SK-N-SH (cell line): Measurements from ENCODE around the gene TGIF1. TPM values are rescaled to one million over a fixed set of nuclear protein-coding genes. Genes with fewer than 3 reads are reported as not detected.

ENCODE experiments used
- CTCF ChIA-PET: fragments of 300-600, 350-600 bp; formaldehyde crosslinking; extraction: SDS; loops from one replicate; lab custom pipeline; 2021; lab: Yijun Ruan, JAX
- POLR2A ChIA-PET: fragments of 350-600 bp; sonication (Branson Sonifier 250); formaldehyde crosslinking; extraction: SDS; loops from one replicate; lab custom pipeline; 2020; ENCODE audit warnings: antibody characterized with exemption, inconsistent platforms; lab: Yijun Ruan, JAX
- DNase-seq: peaks from one replicate; pipeline ENCODE4 v3.0.0; 2012
- H2AFZ ChIP-seq: fragments of 200-600 bp; sonication (generic); 2 replicates; pipeline ENCODE4 v1.8.1; 2016; ENCODE audit warnings: antibody characterized with exemption, mild to moderate bottlenecking, low read depth
- H3F3A ChIP-seq: fragments of 200-600 bp; sonication (generic); replicated peaks from 2 replicates; pipeline ENCODE3; 2016; ENCODE audit warnings: antibody characterized with exemption, mild to moderate bottlenecking; ENCODE audit not compliant: insufficient read depth
- H3K27ac ChIP-seq, 2 experiments: fragments of 200-500 bp in 1 of 2; fragments of 200-600 bp in 1 of 2; sonication (Bioruptor generic) in 1 of 2; sonication (generic), shearing (Covaris generic) in 1 of 2; 2 replicates each; pipeline versions ENCODE4 v1.5.1 to v1.6.1; 2014 to 2016; ENCODE audit warnings: low read depth in 2 of 2, inconsistent platforms in 1 of 2, low read length in 1 of 2, mild to moderate bottlenecking in 1 of 2, mixed read lengths in 1 of 2
- H3K27me3 ChIP-seq: fragments of 200-600 bp; sonication (generic), shearing (Covaris generic); 2 replicates; pipeline ENCODE4 v1.6.1; 2016; ENCODE audit warnings: mixed run types; ENCODE audit not compliant: insufficient read depth
- H3K36me3 ChIP-seq, 2 experiments: fragments of 200-500 bp in 1 of 2; fragments of 200-600 bp in 1 of 2; sonication (Bioruptor generic) in 1 of 2; sonication (generic) in 1 of 2; replicated peaks in 1 of 2; 2 replicates each; pipeline versions ENCODE3 to v1.5.1; 2014 to 2016; ENCODE audit warnings: low read length in 1 of 2, mild to moderate bottlenecking in 1 of 2; ENCODE audit not compliant: insufficient read depth in 2 of 2, control insufficient read depth in 1 of 2
- H3K4me1 ChIP-seq, 2 experiments: fragments of 200-500 bp in 1 of 2; fragments of 200-600 bp in 1 of 2; sonication (Bioruptor generic) in 1 of 2; sonication (generic), shearing (Covaris generic) in 1 of 2; 2 replicates each; pipeline versions ENCODE4 v1.5.1 to v1.6.1; 2014 to 2016; ENCODE audit warnings: low read depth in 1 of 2, low read length in 1 of 2, mixed run types in 1 of 2; ENCODE audit not compliant: insufficient read depth in 2 of 2, control insufficient read depth in 1 of 2
- H3K4me2 ChIP-seq: fragments of 200-600 bp; sonication (generic), shearing (Covaris generic); 2 replicates; pipeline ENCODE4 v1.6.1; 2017; ENCODE audit warnings: mixed run types
- H3K4me3 ChIP-seq, 2 experiments: fragments of 200-500 bp in 1 of 2; fragments of 200-600 bp in 1 of 2; sonication (Bioruptor generic) in 1 of 2; sonication (generic), shearing (Covaris generic) in 1 of 2; 2 replicates each; pipeline versions ENCODE4 v1.5.1 to v1.8.1; 2014 to 2016; ENCODE audit warnings: low read depth in 2 of 2, inconsistent platforms in 1 of 2, low read length in 1 of 2, mild to moderate bottlenecking in 1 of 2, mixed read lengths in 1 of 2, moderate library complexity in 1 of 2
- H3K79me2 ChIP-seq: fragments of 200-600 bp; sonication (generic); 2 replicates; pipeline ENCODE4 v1.8.1; 2017; ENCODE audit warnings: mild to moderate bottlenecking; ENCODE audit not compliant: insufficient read depth
- H3K9ac ChIP-seq: fragments of 200-600 bp; sonication (generic); 2 replicates; pipeline ENCODE4 v1.6.1; 2017; ENCODE audit warnings: mixed run types
- H3K9me2 ChIP-seq: fragments of 200-600 bp; sonication (generic); 2 replicates; pipeline ENCODE4 v1.6.1; 2017; ENCODE audit warnings: mixed run types
- H3K9me3 ChIP-seq: fragments of 200-600 bp; sonication (generic); 2 replicates; pipeline ENCODE4 v1.6.1; 2017; ENCODE audit warnings: mixed run types, mild to moderate bottlenecking, moderate library complexity
- H4K20me1 ChIP-seq: fragments of 200-600 bp; sonication (generic); 2 replicates; pipeline ENCODE4 v1.6.1; 2017; ENCODE audit warnings: mild to moderate bottlenecking, mixed run types; ENCODE audit not compliant: insufficient read depth
- CHD2 ChIP-seq: fragments of 150-350 bp; IDR thresholded peaks from 2 replicates; pipeline ENCODE4 v1.6.1; 2018; ENCODE audit warnings: low read length; ENCODE audit not compliant: partially characterized antibody
- EZH2phosphoT487 ChIP-seq: fragments of 200-600 bp; sonication (generic); IDR thresholded peaks from 2 replicates; pipeline ENCODE4 v1.6.1; 2017; ENCODE audit warnings: low read depth, mixed run types, mild to moderate bottlenecking, antibody characterized with exemption, moderate library complexity, borderline replicate concordance
- FOXM1 ChIP-seq: IDR thresholded peaks from 2 replicates; pipeline ENCODE4 v1.4.0; 2012; ENCODE audit warnings: low read depth, mild to moderate bottlenecking
- GABPA ChIP-seq: IDR thresholded peaks from 2 replicates; pipeline ENCODE4 v1.4.0; 2012; ENCODE audit warnings: low read depth, mild to moderate bottlenecking
- MXI1 ChIP-seq: IDR thresholded peaks from 2 replicates; pipeline ENCODE4 v1.6.1; 2012; ENCODE audit warnings: mild to moderate bottlenecking, low read depth, low read length, improper control_type of control experiment
- POLR2AphosphoS5 ChIP-seq: IDR thresholded peaks from 2 replicates; pipeline ENCODE4 v1.6.1; 2012; ENCODE audit warnings: low read depth, low read length
- RXRA ChIP-seq: IDR thresholded peaks from 2 replicates; pipeline ENCODE4 v1.4.0; 2012; ENCODE audit warnings: low read depth, mild to moderate bottlenecking, borderline replicate concordance
- SIN3A ChIP-seq: IDR thresholded peaks from 2 replicates; pipeline ENCODE4 v1.6.1; 2012; ENCODE audit warnings: low read depth, mild to moderate bottlenecking, low read length, moderate library complexity, borderline replicate concordance
- TAF1 ChIP-seq: IDR thresholded peaks from 2 replicates; pipeline ENCODE4 v1.6.1; 2012; ENCODE audit warnings: low read depth, mild to moderate bottlenecking, low read length, moderate library complexity, borderline replicate concordance
- WGBS: methylation state at CpG from one replicate; pipeline ENCODE4 v1.1.6; 2017; ENCODE audit warnings: low lambda C conversion rate; 5-methylcytosine and 5-hydroxymethylcytosine counted together
- polyA plus RNA-seq, 3 experiments: library from polyadenylated mRNA; depleted of rRNA; stranded (reverse); fragments of >200 nt; gene quantifications; 2 replicates each; pipeline ENCODE4 v1.2.3, GENCODE V29; 2012

TGIF1 gene
- polyA plus RNA-seq, 1 of the 3 experiments (the other 2 are of a cell fraction): 113 TPM

DNA sequence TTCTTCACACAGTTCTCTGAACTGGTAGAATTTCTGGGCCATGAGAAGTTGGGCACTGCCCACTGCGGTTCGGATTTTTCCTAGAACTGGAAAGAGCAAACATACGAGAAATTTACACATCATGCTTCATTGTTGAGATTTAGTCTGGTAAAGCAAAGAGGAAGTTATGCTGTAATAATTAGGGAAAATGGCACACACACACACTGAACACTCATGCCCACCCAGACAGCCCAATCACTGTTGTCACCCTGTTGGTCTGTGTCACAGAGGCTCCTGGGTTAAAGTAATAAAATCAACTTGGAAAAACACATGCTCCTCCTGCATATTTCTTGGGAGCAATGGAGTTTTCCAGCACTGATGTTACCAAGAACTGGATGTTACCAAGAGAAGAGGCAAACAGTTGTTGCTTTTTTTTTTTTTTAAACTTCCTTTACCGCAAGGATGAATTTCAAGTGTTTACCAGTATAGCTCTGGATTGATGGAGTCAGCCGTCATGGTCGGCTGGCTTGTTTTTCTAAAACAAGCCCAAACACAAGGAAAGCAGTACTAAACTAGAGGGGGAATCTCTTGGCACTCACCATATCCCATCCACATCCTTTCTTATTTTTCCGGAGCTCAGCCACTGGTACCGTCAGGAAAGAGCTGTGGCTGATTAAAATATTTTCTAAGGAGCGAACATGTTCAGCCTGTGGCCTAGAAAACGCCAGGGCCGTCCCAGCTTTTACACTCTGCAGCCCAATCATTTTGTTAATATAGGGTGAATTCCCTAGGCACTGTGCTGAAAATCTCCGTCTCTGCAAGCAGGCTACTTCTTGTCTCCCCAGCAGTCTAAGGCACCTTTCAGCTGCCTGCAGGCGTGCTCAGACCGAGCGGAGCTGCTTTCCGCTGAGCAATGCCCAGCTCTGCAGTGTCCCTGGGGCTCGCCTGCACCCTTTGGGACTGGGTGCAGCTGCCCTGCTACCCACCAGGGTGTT lies 58.9 kb downstream of the TGIF1 start:
- no peaks in the 10 kb centered on the region for H3K9me3 ChIP-seq
- H3K79me2 ChIP-seq: no peaks in the 10 kb centered on the region
- WGBS: 88% methylated on average over 14 of the region's 17 CpGs
- no peaks in the 10 kb centered on the region for H3K9me2 ChIP-seq
- H3K4me1 ChIP-seq: peaks cover 6 to 11% of the 10 kb centered on the region in 2 experiments; a peak in 3 of 4 replicates
- H4K20me1 ChIP-seq: no peaks in the 10 kb centered on the region
- POLR2A ChIA-PET: no interaction called here
- no peak overlapping the region for H3K9ac ChIP-seq
- H3K4me3 ChIP-seq: no peak overlapping the region
- H3K27ac ChIP-seq: no peak overlapping the region
- no peaks in the 10 kb centered on the region for H3F3A ChIP-seq
- H3K36me3 ChIP-seq: no peaks in the 10 kb centered on the region
- H3K27me3 ChIP-seq: no peaks in the 10 kb centered on the region
- TF ChIP-seq EZH2phosphoT487 (no peak), CHD2 (no peak), MXI1 (no peak), SIN3A (no peak), GABPA (no peak), FOXM1 (no peak), TAF1 (no peak), RXRA (no peak), POLR2AphosphoS5 (no peak)
- CTCF ChIA-PET: interaction anchor here (0.9 to 1.2 kb wide), 2 partner anchors 10 to 20 kb away, joined by 3 read pairs; no protein-coding TSS in a partner anchor
- H2AFZ ChIP-seq: no peak overlapping the region
- no peak overlapping the region for H3K4me2 ChIP-seq
- no peak for DNase-seq

Other genes with a start within 250 kb of the TGIF1 start
- gene MYOM1, start 230.2 kb upstream of the TGIF1 start, polyA plus RNA-seq (2012; rRNA removed): 0.07 and 0.08 TPM in 2 replicates
- 448 and 565 TPM in 2 replicates for gene MYL12A, start 202.4 kb upstream of the TGIF1 start, polyA plus RNA-seq (2012; rRNA removed)
- 555 and 645 TPM in 2 replicates for gene MYL12B, start 188.0 kb upstream of the TGIF1 start, polyA plus RNA-seq (2012; rRNA removed)